HEK293 (cell line): Measurements from ENCODE around the gene DCLK1.

Experiments
- CTCF ChIP-seq: fragments of 450-650 bp; formaldehyde crosslinking; IDR thresholded peaks from 2 replicates; pipeline ENCODE4 v1.5.1; 2016; ENCODE audit warnings: missing biosample characterization, missing genetic modification characterization
- REST ChIP-seq: fragments of 450-650 bp; formaldehyde crosslinking; IDR thresholded peaks from 2 replicates; pipeline ENCODE4 v1.5.1; 2016; ENCODE audit warnings: missing biosample characterization, missing genetic modification characterization
- SP2 ChIP-seq: fragments of 450-650 bp; formaldehyde crosslinking; IDR thresholded peaks from 2 replicates; pipeline ENCODE4 v1.5.1; 2016; ENCODE audit warnings: missing biosample characterization, missing genetic modification characterization
- ZBTB20 ChIP-seq: fragments of 450-650 bp; formaldehyde crosslinking; IDR thresholded peaks from 2 replicates; pipeline ENCODE4 v1.5.1; 2016; ENCODE audit warnings: missing biosample characterization, missing genetic modification characterization
- ZBTB49 ChIP-seq: fragments of 450-650 bp; formaldehyde crosslinking; IDR thresholded peaks from 2 replicates; pipeline ENCODE4 v1.5.1; 2016; ENCODE audit warnings: missing biosample characterization, missing genetic modification characterization, low read depth
- ZEB2 ChIP-seq: fragments of 450-650 bp; formaldehyde crosslinking; IDR thresholded peaks from 2 replicates; pipeline ENCODE4 v1.5.1; 2016; ENCODE audit warnings: missing biosample characterization, missing genetic modification characterization
- ZFP37 ChIP-seq: fragments of 450-650 bp; formaldehyde crosslinking; IDR thresholded peaks from 2 replicates; pipeline ENCODE4 v1.5.1; 2016; ENCODE audit warnings: missing biosample characterization, missing genetic modification characterization
- ZNF274 ChIP-seq, 2 experiments: fragments of 200-500 bp in 1 of 2; fragments of 450-650 bp in 1 of 2; sonication (Bioruptor generic) in 1 of 2; formaldehyde crosslinking in 1 of 2; IDR thresholded peaks; 2 replicates each; pipeline versions ENCODE4 v1.5.1 to v1.6.1; 2014 to 2016; ENCODE audit warnings: borderline replicate concordance in 1 of 2, inconsistent platforms in 1 of 2, low read length in 1 of 2, missing biosample characterization in 1 of 2, missing genetic modification characterization in 1 of 2
- ZNF664 ChIP-seq: fragments of 450-650 bp; formaldehyde crosslinking; IDR thresholded peaks from 2 replicates; pipeline ENCODE4 v1.5.1; 2016; ENCODE audit warnings: missing biosample characterization, missing genetic modification characterization

- TF ChIP-seq CTCF (tag by site-specific recombination) (no peak), ZBTB20 (tag by site-specific recombination) (no peak), ZNF664 (no peak), SP2 (no peak), REST (no peak), ZNF274 (IDR thresholded peaks at IDR 0.05; ENCODE audit: low read length) (no peak), ZNF274 (tag by site-specific recombination; IDR thresholded peaks at IDR 0.05; ENCODE audit: borderline replicate concordance) (no peak), ZFP37 (no peak), ZEB2 (tag by site-specific recombination) (no peak), ZBTB49 (tag by site-specific recombination) (no peak)
Measured at GRCh38 chr13:35765366-35765765, 365.8 kb downstream of the DCLK1 start.
